Keratinocyte (primary cell): ENCODE data around the gene MRTFA. TPM values are rescaled to one million over a fixed set of nuclear protein-coding genes. Genes with fewer than 3 reads are reported as not detected.

ENCODE experiments used
- DNase-seq: peaks from one replicate; pipeline ENCODE4 v3.0.0-alpha.2; 2011; ENCODE audit warnings: low read depth, missing footprints, low spot score
- FAIRE-seq: peaks from 2 replicates; lab custom pipeline; 2011; peaks lifted over from hg19 to GRCh38; lab: Jason Lieb, UNC
- H2AFZ ChIP-seq: 2 replicates; pipeline ENCODE4 v1.6.0; 2012; ENCODE audit warnings: low read length, control low read depth, inconsistent platforms; ENCODE audit not compliant: control insufficient read depth
- H3K27ac ChIP-seq: 2 replicates; pipeline ENCODE4 v1.5.1; 2011; ENCODE audit warnings: low read length; ENCODE audit not compliant: control insufficient read depth, insufficient read depth
- H3K27me3 ChIP-seq: 3 replicates; pipeline ENCODE4 v1.6.0; 2011; ENCODE audit warnings: low read length; ENCODE audit not compliant: control insufficient read depth, insufficient read depth; ENCODE audit errors: extremely low read depth
- H3K36me3 ChIP-seq, 2 experiments: 2 replicates in 1 of 2; 3 replicates in 1 of 2; pipeline ENCODE4 v1.5.1; 2011; ENCODE audit warnings: low read length in 2 of 2, mild to moderate bottlenecking in 1 of 2; ENCODE audit not compliant: control insufficient read depth in 2 of 2, insufficient read depth in 2 of 2; ENCODE audit errors: extremely low read depth in 1 of 2
- H3K4me1 ChIP-seq: 3 replicates; pipeline ENCODE4 v1.5.1; 2011; ENCODE audit warnings: low read length; ENCODE audit not compliant: control insufficient read depth, insufficient read depth; ENCODE audit errors: extremely low read depth
- H3K4me2 ChIP-seq: 3 replicates; pipeline ENCODE4 v1.6.0; 2011; ENCODE audit warnings: low read depth, low read length; ENCODE audit not compliant: control insufficient read depth, insufficient read depth; ENCODE audit errors: extremely low read depth
- H3K4me3 ChIP-seq, 3 experiments: fragments of 200-600 bp in 1 of 3; sonication (generic) in 1 of 3; 2 replicates in 2 of 3; 3 replicates in 1 of 3; pipeline ENCODE4 v1.5.1; 2011 to 2016; ENCODE audit warnings: low read length in 3 of 3, mild to moderate bottlenecking in 3 of 3, control low read depth in 2 of 3, inconsistent platforms in 1 of 3, low read depth in 1 of 3, mixed read lengths in 1 of 3, mixed run types in 1 of 3, moderate library complexity in 1 of 3; ENCODE audit not compliant: control insufficient read depth in 2 of 3, insufficient read depth in 2 of 3; ENCODE audit errors: extremely low read depth in 1 of 3
- H3K79me2 ChIP-seq: 2 replicates; pipeline ENCODE4 v1.6.0; 2012; ENCODE audit warnings: low read length; ENCODE audit not compliant: control insufficient read depth, insufficient read depth
- H3K9ac ChIP-seq: 3 replicates; pipeline ENCODE4 v1.6.0; 2011; ENCODE audit warnings: low read length; ENCODE audit not compliant: control insufficient read depth, insufficient read depth; ENCODE audit errors: extremely low read depth
- H3K9me1 ChIP-seq: 3 replicates; pipeline ENCODE4 v1.6.0; 2011; ENCODE audit warnings: low read length; ENCODE audit not compliant: control insufficient read depth, insufficient read depth; ENCODE audit errors: extremely low read depth
- H3K9me3 ChIP-seq: 2 replicates; pipeline ENCODE4 v1.5.1; 2012; ENCODE audit warnings: low read depth, low read length; ENCODE audit not compliant: control insufficient read depth
- H4K20me1 ChIP-seq: 3 replicates; pipeline ENCODE4 v1.6.0; 2011; ENCODE audit warnings: low read length; ENCODE audit not compliant: control insufficient read depth, insufficient read depth; ENCODE audit errors: extremely low read depth
- EZH2 ChIP-seq: IDR thresholded peaks from one replicate; pipeline ENCODE4 v1.6.1; 2012; ENCODE audit warnings: inconsistent platforms, mild to moderate bottlenecking, low read length, moderate library complexity
- dilution Hi-C: fragments of 300-500 bp; cut with MboI; formaldehyde crosslinking; loops from one replicate; pipeline ENCODE4 v1.7.0; 2020; ENCODE audit warnings: low sequenced_read_pairs; ENCODE audit not compliant: extremely low pct_ligation_motif_present
- polyA plus RNA-seq, 5 experiments: library from polyadenylated mRNA; depleted of rRNA in 3 of 5; stranded (reverse) in 3 of 5; stranded (forward) in 1 of 5; unstranded in 1 of 5; fragments of >200 nt; gene quantifications; 1 replicate in 1 of 5; 2 replicates in 3 of 5; 3 replicates in 1 of 5; pipeline versions ENCODE4 v1.2.1 to v1.2.3, GENCODE V29; 2011 to 2012; ENCODE audit warnings: missing spikeins in 2 of 5, low read depth in 1 of 5, low replicate concordance in 1 of 5
- TF ChIP-seq, protein P1 (sequence below), 3 experiments: IDR thresholded peaks in 1 of 3; conservative IDR thresholded peaks in 1 of 3; optimal IDR thresholded peaks in 1 of 3; 2 replicates in 2 of 3; 3 replicates in 1 of 3; pipeline versions ENCODE3 to v1.5.1; 2011; ENCODE audit warnings: low read length in 3 of 3, mild to moderate bottlenecking in 3 of 3, moderate library complexity in 2 of 3, control low read depth in 1 of 3, inconsistent platforms in 1 of 3; ENCODE audit not compliant: insufficient read depth in 2 of 3; ENCODE audit errors: extremely low read depth in 1 of 3

Gene MRTFA
- polyA plus RNA-seq, 1 donor (not counting 4 experiments of a cell fraction or from before 2014, with no cell fraction given), result 6.5 TPM

DNA sequence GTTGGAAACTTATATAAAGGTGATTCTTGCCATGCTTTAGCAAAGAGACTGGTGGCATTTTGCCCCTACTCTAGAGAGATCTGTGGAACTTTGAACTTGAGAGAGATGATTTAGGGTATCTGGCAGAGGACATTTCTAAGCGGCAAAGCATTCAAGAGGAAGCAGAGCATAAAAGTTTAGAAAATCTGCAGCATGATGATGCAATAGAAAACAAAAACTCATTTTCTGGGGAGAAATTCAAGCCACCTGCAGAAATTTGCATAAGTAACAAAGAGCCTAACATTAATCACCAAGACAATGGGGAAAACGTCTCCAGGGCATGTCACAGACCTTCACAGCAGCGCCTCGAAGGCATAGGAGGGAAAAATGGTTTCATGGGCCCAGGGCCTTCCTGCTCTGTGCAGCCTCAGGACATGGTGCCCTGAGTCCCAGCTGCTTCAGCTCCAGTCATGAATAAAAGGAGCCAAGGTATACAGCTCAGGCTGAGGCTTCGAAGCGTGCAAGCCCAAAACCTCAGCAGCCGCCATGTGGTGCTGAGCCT lies 83.4 kb downstream of the MRTFA start:
- TF ChIP-seq, protein P1, sequence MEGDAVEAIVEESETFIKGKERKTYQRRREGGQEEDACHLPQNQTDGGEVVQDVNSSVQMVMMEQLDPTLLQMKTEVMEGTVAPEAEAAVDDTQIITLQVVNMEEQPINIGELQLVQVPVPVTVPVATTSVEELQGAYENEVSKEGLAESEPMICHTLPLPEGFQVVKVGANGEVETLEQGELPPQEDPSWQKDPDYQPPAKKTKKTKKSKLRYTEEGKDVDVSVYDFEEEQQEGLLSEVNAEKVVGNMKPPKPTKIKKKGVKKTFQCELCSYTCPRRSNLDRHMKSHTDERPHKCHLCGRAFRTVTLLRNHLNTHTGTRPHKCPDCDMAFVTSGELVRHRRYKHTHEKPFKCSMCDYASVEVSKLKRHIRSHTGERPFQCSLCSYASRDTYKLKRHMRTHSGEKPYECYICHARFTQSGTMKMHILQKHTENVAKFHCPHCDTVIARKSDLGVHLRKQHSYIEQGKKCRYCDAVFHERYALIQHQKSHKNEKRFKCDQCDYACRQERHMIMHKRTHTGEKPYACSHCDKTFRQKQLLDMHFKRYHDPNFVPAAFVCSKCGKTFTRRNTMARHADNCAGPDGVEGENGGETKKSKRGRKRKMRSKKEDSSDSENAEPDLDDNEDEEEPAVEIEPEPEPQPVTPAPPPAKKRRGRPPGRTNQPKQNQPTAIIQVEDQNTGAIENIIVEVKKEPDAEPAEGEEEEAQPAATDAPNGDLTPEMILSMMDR (optimal IDR thresholded peaks at IDR 0.05 in 1 of 3, IDR thresholded peaks at IDR 0.05 in 1 of 3, conservative IDR thresholded peaks at IDR 0.05 in 1 of 3; ENCODE audit: extremely low read depth in 1 of 3, insufficient read depth in 2 of 3, low read length in 3 of 3), result no peak
- TF ChIP-seq EZH2, result no peak
- FAIRE-seq, result no peak
- no peak for DNase-seq

DNA sequence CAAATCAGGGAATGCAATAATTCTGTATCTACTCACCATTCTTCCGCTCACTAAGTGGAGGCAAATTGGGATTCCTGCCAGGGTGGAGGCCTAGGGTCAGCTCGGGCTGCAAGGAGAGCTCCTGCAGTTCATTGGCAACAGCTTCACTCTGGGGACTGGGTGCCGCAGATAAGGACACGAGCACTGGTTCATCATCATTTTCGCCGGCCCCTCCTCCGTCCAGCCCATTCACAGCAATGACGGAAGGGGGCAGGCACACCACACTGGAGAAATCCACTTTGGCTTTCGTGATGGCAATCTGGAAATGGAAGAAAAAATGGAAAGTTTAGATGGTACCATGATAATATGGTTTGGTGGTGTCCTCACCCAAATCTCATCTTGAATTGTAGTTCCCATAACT lies 84.4 kb downstream of the MRTFA start:
- FAIRE-seq, result no peak
- H3K4me2 ChIP-seq, result no peak overlapping the region
- no peak overlapping the region for H2AFZ ChIP-seq
- H3K9me3 ChIP-seq, result no peaks in the 10 kb centered on the region
- H3K27ac ChIP-seq, result no peak overlapping the region
- H3K36me3 ChIP-seq, result peaks cover 4 to 9% of the 10 kb centered on the region in 2 experiments
- H3K4me1 ChIP-seq, result no peaks in the 10 kb centered on the region
- no peak overlapping the region for H3K4me3 ChIP-seq
- no peak for DNase-seq
- TF ChIP-seq, protein P1 (optimal IDR thresholded peaks at IDR 0.05 in 1 of 3, IDR thresholded peaks at IDR 0.05 in 1 of 3, conservative IDR thresholded peaks at IDR 0.05 in 1 of 3; ENCODE audit: extremely low read depth in 1 of 3, insufficient read depth in 2 of 3, low read length in 3 of 3), result no peak
- no peak for TF ChIP-seq EZH2
- H3K9ac ChIP-seq, result no peak overlapping the region
- no peaks in the 10 kb centered on the region for H4K20me1 ChIP-seq
- dilution Hi-C loops, result no loop called here
- H3K27me3 ChIP-seq, result no peaks in the 10 kb centered on the region
- H3K79me2 ChIP-seq, result peaks cover 44% of the 10 kb centered on the region
- H3K9me1 ChIP-seq, result no peaks in the 10 kb centered on the region

More for the DNA sequence above, 83.4 kb downstream of the MRTFA start:
- Histone ChIP-seq H4K20me1 (no peaks in the 10 kb centered on the region), H3K79me2 (peaks cover 50% of the 10 kb centered on the region), H3K27me3 (no peaks in the 10 kb centered on the region), H2AFZ (no peak overlapping the region), H3K9ac (no peak overlapping the region), H3K36me3 (peaks cover 4 to 7% of the 10 kb centered on the region in 2 experiments), H3K4me2 (no peak overlapping the region), H3K9me1 (no peaks in the 10 kb centered on the region), H3K27ac (no peak overlapping the region), H3K4me1 (no peaks in the 10 kb centered on the region), H3K9me3 (no peaks in the 10 kb centered on the region), H3K4me3 (no peak overlapping the region)
- dilution Hi-C loops, result no loop called here
